Measurements from ENCODE around the gene ZMYND15. TPM values are rescaled to one million over a fixed set of nuclear protein-coding genes. Genes with fewer than 3 reads are reported as not detected.
A peak's percentile ranks its signal among the peaks of the same experiment; 100 is the strongest.
"Not testable (repeated sequence)": the region's sequence is repeated elsewhere in the genome, so short reads cannot be mapped to it uniquely, and the experiment has no call there.

ZMYND15 gene
- total RNA-seq, 1 donor: 1.4 TPM

- Histone ChIP-seq H3K27me3 (ENCODE audit: insufficient read depth, low read length) (no peaks in the 10 kb centered on the region), H3K4me2 (ENCODE audit: insufficient read depth, low read length) (peak overlapping the region; percentile 98), H3K79me2 (ENCODE audit: insufficient read depth, low read length) (peaks cover 49% of the 10 kb centered on the region), H3K27ac (ENCODE audit: low read depth, low read length) (peak overlapping the region; percentile 85), H3K4me3 (ENCODE audit: insufficient read depth, low read length) (peak overlapping the region; percentile 100), H3K4me1 (ENCODE audit: insufficient read depth, low read length) (peaks cover 13% of the 10 kb centered on the region), H4K20me1 (ENCODE audit: insufficient read depth, low read length) (no peaks in the 10 kb centered on the region), H3K9me3 (ENCODE audit: low read depth, low read length) (no peaks in the 10 kb centered on the region), H2AFZ (ENCODE audit: low read length) (peak overlapping the region; percentile 99), H3K36me3 (ENCODE audit: insufficient read depth, low read length) (no peaks in the 10 kb centered on the region)
- DNase-seq (ENCODE audit: insufficient read length, low spot score, missing footprints): peak; percentile 79
- no peak for TF ChIP-seq CTCF (IDR thresholded peaks at IDR 0.05; ENCODE audit: extremely low read depth, low read depth, low read length)
These were observed 36.3 kb upstream of the ZMYND15 start for GRCh38 chr17:4703330-4703691.

- Histone ChIP-seq H3K4me2 (ENCODE audit: insufficient read depth, low read length) (peak overlapping the region; percentile 98), H3K4me3 (ENCODE audit: insufficient read depth, low read length) (peak overlapping the region; percentile 100), H3K4me1 (ENCODE audit: insufficient read depth, low read length) (peaks cover 13% of the 10 kb centered on the region), H3K79me2 (ENCODE audit: insufficient read depth, low read length) (peaks cover 39% of the 10 kb centered on the region), H2AFZ (ENCODE audit: low read length) (peak overlapping the region; percentile 99)
- H4K20me1 ChIP-seq (ENCODE audit: insufficient read depth, low read length); H3K36me3 ChIP-seq (ENCODE audit: insufficient read depth, low read length); H3K9me3 ChIP-seq (ENCODE audit: low read depth, low read length); DNase-seq (ENCODE audit: insufficient read length, low spot score, missing footprints); H3K27me3 ChIP-seq (ENCODE audit: insufficient read depth, low read length); H3K27ac ChIP-seq (ENCODE audit: low read depth, low read length): not testable (repeated sequence)
These were observed 35.1 kb upstream of the ZMYND15 start for GRCh38 chr17:4704574-4704907.

GRCh38 chr17:4704991-4705390 is 34.6 kb upstream of the ZMYND15 start:
- Histone ChIP-seq H3K79me2 (ENCODE audit: insufficient read depth, low read length) (peaks cover 37% of the 10 kb centered on the region), H4K20me1 (ENCODE audit: insufficient read depth, low read length) (peaks cover 3% of the 10 kb centered on the region), H3K4me1 (ENCODE audit: insufficient read depth, low read length) (peaks cover 16% of the 10 kb centered on the region), H2AFZ (ENCODE audit: low read length) (no peak overlapping the region), H3K36me3 (ENCODE audit: insufficient read depth, low read length) (no peaks in the 10 kb centered on the region), H3K27ac (ENCODE audit: low read depth, low read length) (no peak overlapping the region), H3K27me3 (ENCODE audit: insufficient read depth, low read length) (no peaks in the 10 kb centered on the region), H3K4me2 (ENCODE audit: insufficient read depth, low read length) (peak overlapping the region; percentile 98), H3K4me3 (ENCODE audit: insufficient read depth, low read length) (no peak overlapping the region), H3K9me3 (ENCODE audit: low read depth, low read length) (no peaks in the 10 kb centered on the region)
- no peak for DNase-seq (ENCODE audit: insufficient read length, low spot score, missing footprints)
- TF ChIP-seq CTCF (IDR thresholded peaks at IDR 0.05; ENCODE audit: extremely low read depth, low read depth, low read length): no peak

- Histone ChIP-seq H3K27ac (ENCODE audit: low read depth, low read length) (no peak overlapping the region), H3K4me1 (ENCODE audit: insufficient read depth, low read length) (peaks cover 16% of the 10 kb centered on the region), H4K20me1 (ENCODE audit: insufficient read depth, low read length) (peaks cover 3% of the 10 kb centered on the region), H2AFZ (ENCODE audit: low read length) (no peak overlapping the region), H3K79me2 (ENCODE audit: insufficient read depth, low read length) (peaks cover 29% of the 10 kb centered on the region), H3K27me3 (ENCODE audit: insufficient read depth, low read length) (no peaks in the 10 kb centered on the region), H3K4me3 (ENCODE audit: insufficient read depth, low read length) (no peak overlapping the region), H3K4me2 (ENCODE audit: insufficient read depth, low read length) (no peak overlapping the region), H3K9me3 (ENCODE audit: low read depth, low read length) (no peaks in the 10 kb centered on the region), H3K36me3 (ENCODE audit: insufficient read depth, low read length) (no peaks in the 10 kb centered on the region)
- peak; percentile 68 for DNase-seq (ENCODE audit: insufficient read length, low spot score, missing footprints)
- no peak for TF ChIP-seq CTCF (IDR thresholded peaks at IDR 0.05; ENCODE audit: extremely low read depth, low read depth, low read length)
These were observed 33.5 kb upstream of the ZMYND15 start for GRCh38 chr17:4706121-4706520.
